Activated CD8-positive, alpha-beta T cell treated with anti-CD3 and anti-CD28 coated beads for 36 hours (primary cell): ENCODE data around the gene MARCHF4. TPM values are rescaled to one million over a fixed set of nuclear protein-coding genes. Genes with fewer than 3 reads are reported as not detected.

ENCODE experiments used
- ATAC-seq: fragments of 200-7000 bp; cut with Tn5 transposase; one replicate; pipeline ENCODE4 v1.10.0; 2021; ENCODE audit warnings: mild to moderate bottlenecking, moderate library complexity
- CTCF ChIA-PET: fragments of 350-600 bp; sonication (Branson Sonifier 250); formaldehyde crosslinking; loops from one replicate; lab custom pipeline; 2021; ENCODE audit warnings: antibody characterized with exemption; lab: Charles Lee
- POLR2A ChIA-PET: fragments of 350-600 bp; sonication (Branson Sonifier 250); formaldehyde crosslinking; loops from one replicate; lab custom pipeline; 2021; ENCODE audit warnings: antibody characterized with exemption; lab: Charles Lee
- DNase-seq: peaks from one replicate; pipeline ENCODE4 v3.0.0-alpha.2; 2020
- H3K27ac Mint-ChIP-seq: one replicate; pipeline ENCODE4 v1.8.0; 2021; ENCODE audit warnings: mild to moderate bottlenecking, mixed read lengths
- H3K27me3 Mint-ChIP-seq: one replicate; pipeline ENCODE4 v1.8.0; 2021; ENCODE audit warnings: mixed read lengths
- H3K36me3 Mint-ChIP-seq: one replicate; pipeline ENCODE4 v1.8.0; 2021; ENCODE audit warnings: low read depth, mixed read lengths
- H3K4me1 Mint-ChIP-seq: one replicate; pipeline ENCODE4 v1.8.0; 2021; ENCODE audit warnings: low read depth, mixed read lengths
- H3K4me3 Mint-ChIP-seq: one replicate; pipeline ENCODE4 v1.8.0; 2021; ENCODE audit warnings: mild to moderate bottlenecking, moderate library complexity, mixed read lengths
- H3K9me3 Mint-ChIP-seq: one replicate; pipeline ENCODE4 v1.8.0; 2021; ENCODE audit warnings: mixed read lengths
- CTCF ChIP-seq: fragments of 200-600 bp; IDR thresholded peaks from one replicate; pipeline ENCODE4 v1.8.0; 2022; ENCODE audit warnings: antibody characterized with exemption, mild to moderate bottlenecking
- intact Hi-C: fragments of 100-400 bp; cut with micrococcal nuclease; formaldehyde crosslinking; loops from one replicate; pipeline ENCODE4 v1.10.0; 2022
- total RNA-seq, 2 experiments: library from RNA; stranded (reverse); gene quantifications; one replicate each; pipeline ENCODE4 v1.2.3, GENCODE V29; 2021

The MARCHF4 gene
- total RNA-seq, 2 experiments from 2014 or later: not detected

GRCh38 chr2:216404010-216404618 lies 31.8 kb upstream of the MARCHF4 start:
- peak; percentile 83 for TF ChIP-seq CTCF
- ATAC-seq (peak; percentile 84), DNase-seq (peak; percentile 65)
- Mint-ChIP-seq H3K36me3 (no peaks in the 10 kb centered on the region), H3K27ac (no peak overlapping the region), H3K9me3 (no peaks in the 10 kb centered on the region), H3K4me3 (no peak overlapping the region), H3K27me3 (no peaks in the 10 kb centered on the region), H3K4me1 (no peaks in the 10 kb centered on the region)
- ChIA-PET CTCF (interaction anchor here (0.6 to 4.6 kb wide), 44 partner anchors 8 to 290 kb away, joined by 3 to 22 read pairs (median 4); no protein-coding TSS in a partner anchor), POLR2A (no interaction called here)
- intact Hi-C loops: loop anchor here (2.0 to 5.0 kb wide), 2 partner anchors 52 to 181 kb away; no protein-coding TSS in a partner anchor

GRCh38 chr2:216402751-216403150 lies 30.5 kb upstream of the MARCHF4 start:
- ChIA-PET CTCF (interaction anchor here (0.8 to 4.6 kb wide), 10 partner anchors 9 to 244 kb away, joined by 3 to 22 read pairs (median 6); no protein-coding TSS in a partner anchor), POLR2A (no interaction called here)
- H3K36me3 Mint-ChIP-seq: no peaks in the 10 kb centered on the region
- H3K27me3 Mint-ChIP-seq: no peaks in the 10 kb centered on the region
- H3K27ac Mint-ChIP-seq: no peak overlapping the region
- no peak for TF ChIP-seq CTCF
- no peaks in the 10 kb centered on the region for H3K9me3 Mint-ChIP-seq
- intact Hi-C loops: loop anchor here (5.0 kb wide), 1 partner anchor 50 kb away; no protein-coding TSS in a partner anchor
- H3K4me1 Mint-ChIP-seq: no peaks in the 10 kb centered on the region
- ATAC-seq (no peak), DNase-seq (no peak)
- H3K4me3 Mint-ChIP-seq: no peak overlapping the region

- CTCF ChIA-PET: interaction anchor here (1.7 to 2.4 kb wide), 3 partner anchors 11 to 177 kb away, joined by 4 to 7 read pairs (median 4); no protein-coding TSS in a partner anchor
- no peaks in the 10 kb centered on the region for H3K9me3 Mint-ChIP-seq
- no peaks in the 10 kb centered on the region for H3K36me3 Mint-ChIP-seq
- no peak for TF ChIP-seq CTCF
- DNase-seq: no peak
- ATAC-seq: no peak
- no peak overlapping the region for H3K27ac Mint-ChIP-seq
- no peak overlapping the region for H3K4me3 Mint-ChIP-seq
- POLR2A ChIA-PET: no interaction called here
- no peaks in the 10 kb centered on the region for H3K27me3 Mint-ChIP-seq
- intact Hi-C loops: loop anchor here (5.0 kb wide), 1 partner anchor 47 kb away; no protein-coding TSS in a partner anchor
- H3K4me1 Mint-ChIP-seq: peaks cover 2% of the 10 kb centered on the region
These were observed 27.3 kb upstream of the MARCHF4 start for GRCh38 chr2:216399621-216400020.

- Mint-ChIP-seq H3K27me3 (no peaks in the 10 kb centered on the region), H3K36me3 (no peaks in the 10 kb centered on the region), H3K27ac (no peak overlapping the region), H3K9me3 (no peaks in the 10 kb centered on the region), H3K4me1 (peaks cover 2% of the 10 kb centered on the region), H3K4me3 (no peak overlapping the region)
- intact Hi-C loops: no loop called here
- TF ChIP-seq CTCF: no peak
- no peak for ATAC-seq
- POLR2A ChIA-PET: no interaction called here
- no peak for DNase-seq
- CTCF ChIA-PET: interaction anchor here (1.5 to 1.7 kb wide), 2 partner anchors 10 to 67 kb away, joined by 3 to 8 read pairs; no protein-coding TSS in a partner anchor
These were observed 22.6 kb upstream of the MARCHF4 start for GRCh38 chr2:216394881-216395280.
